Vagina (tissue), 2 donors: ENCODE results near the gene ZNF280D.

Source experiments
- POLR2AphosphoS5 ChIP-seq, 2 donors: sonication (generic); formaldehyde crosslinking; IDR thresholded peaks; one replicate each; pipeline ENCODE4 v1.9.0; 2017; ENCODE audit warnings: antibody characterized with exemption in 2 of 2, mild to moderate bottlenecking in 2 of 2, low read depth in 1 of 2; ENCODE audit not compliant: insufficient read depth in 1 of 2
- TF ChIP-seq, protein P1 (sequence below), 3 experiments: fragments of 450-650 bp in 2 of 3; fragments of 200-600 bp in 1 of 3; sonication (generic) in 1 of 3; IDR thresholded peaks; one replicate each; pipeline ENCODE4 v1.5.1; 2017 to 2019; ENCODE audit warnings: antibody characterized with exemption in 3 of 3, mild to moderate bottlenecking in 2 of 3, moderate library complexity in 2 of 3

DNA sequence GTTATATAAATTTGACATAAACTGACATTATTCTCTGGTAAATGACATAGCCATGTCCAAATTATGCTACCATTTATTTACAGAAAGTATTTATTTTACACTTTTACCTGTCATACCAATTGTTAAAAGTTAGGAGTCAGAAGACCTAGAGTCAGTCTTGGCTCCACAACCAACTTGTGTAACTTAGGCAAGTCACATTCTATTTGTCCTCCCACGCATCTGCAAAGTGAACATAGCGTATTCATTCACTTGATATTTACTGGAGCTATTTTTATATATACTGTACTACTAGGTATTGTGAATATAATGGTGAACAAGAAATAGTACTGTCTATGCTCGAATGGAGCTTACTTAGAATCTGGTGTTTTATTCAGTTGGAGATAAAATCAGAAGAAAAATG is 78.7 kb downstream of the ZNF280D start:
- TF ChIP-seq, protein P1, sequence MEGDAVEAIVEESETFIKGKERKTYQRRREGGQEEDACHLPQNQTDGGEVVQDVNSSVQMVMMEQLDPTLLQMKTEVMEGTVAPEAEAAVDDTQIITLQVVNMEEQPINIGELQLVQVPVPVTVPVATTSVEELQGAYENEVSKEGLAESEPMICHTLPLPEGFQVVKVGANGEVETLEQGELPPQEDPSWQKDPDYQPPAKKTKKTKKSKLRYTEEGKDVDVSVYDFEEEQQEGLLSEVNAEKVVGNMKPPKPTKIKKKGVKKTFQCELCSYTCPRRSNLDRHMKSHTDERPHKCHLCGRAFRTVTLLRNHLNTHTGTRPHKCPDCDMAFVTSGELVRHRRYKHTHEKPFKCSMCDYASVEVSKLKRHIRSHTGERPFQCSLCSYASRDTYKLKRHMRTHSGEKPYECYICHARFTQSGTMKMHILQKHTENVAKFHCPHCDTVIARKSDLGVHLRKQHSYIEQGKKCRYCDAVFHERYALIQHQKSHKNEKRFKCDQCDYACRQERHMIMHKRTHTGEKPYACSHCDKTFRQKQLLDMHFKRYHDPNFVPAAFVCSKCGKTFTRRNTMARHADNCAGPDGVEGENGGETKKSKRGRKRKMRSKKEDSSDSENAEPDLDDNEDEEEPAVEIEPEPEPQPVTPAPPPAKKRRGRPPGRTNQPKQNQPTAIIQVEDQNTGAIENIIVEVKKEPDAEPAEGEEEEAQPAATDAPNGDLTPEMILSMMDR (IDR thresholded peaks at IDR 0.05): no peak
- no peak for TF ChIP-seq POLR2AphosphoS5 (IDR thresholded peaks at IDR 0.05; ENCODE audit: insufficient read depth in 1 of 2, low read depth in 1 of 2)
